ENCODE measurements around the gene ZMYND11. TPM values are rescaled to one million over a fixed set of nuclear protein-coding genes. Genes with fewer than 3 reads are reported as not detected.

ZMYND11 gene
- total RNA-seq, 4 donors from 2014 or later = 127 to 179 (median 154) TPM

DNA sequence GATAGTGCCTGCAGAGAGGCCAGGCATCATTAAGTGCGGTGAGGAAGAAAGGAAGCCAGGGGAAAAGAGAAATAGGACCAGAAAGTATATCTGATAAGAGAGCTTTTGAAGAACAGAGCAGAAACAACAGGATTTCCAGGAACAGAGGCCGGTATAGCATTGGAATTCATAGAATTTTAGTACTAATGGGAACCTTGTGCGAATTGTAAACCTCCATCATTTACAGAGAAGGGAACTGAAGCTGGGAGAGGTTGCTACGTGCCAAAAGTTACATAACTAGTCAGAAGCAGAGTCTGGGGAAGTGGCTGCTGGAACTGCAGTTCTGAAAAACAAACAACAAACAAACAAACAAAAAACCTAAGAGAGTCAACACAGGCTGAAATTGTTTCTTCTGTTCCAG, 5.4 kb upstream of the ZMYND11 start:
- intact Hi-C loops (cut with DNase I) = no loop called here
- no peak overlapping the region for H3K4me3 ChIP-seq (replicated peaks in 1 of 3)

DNA sequence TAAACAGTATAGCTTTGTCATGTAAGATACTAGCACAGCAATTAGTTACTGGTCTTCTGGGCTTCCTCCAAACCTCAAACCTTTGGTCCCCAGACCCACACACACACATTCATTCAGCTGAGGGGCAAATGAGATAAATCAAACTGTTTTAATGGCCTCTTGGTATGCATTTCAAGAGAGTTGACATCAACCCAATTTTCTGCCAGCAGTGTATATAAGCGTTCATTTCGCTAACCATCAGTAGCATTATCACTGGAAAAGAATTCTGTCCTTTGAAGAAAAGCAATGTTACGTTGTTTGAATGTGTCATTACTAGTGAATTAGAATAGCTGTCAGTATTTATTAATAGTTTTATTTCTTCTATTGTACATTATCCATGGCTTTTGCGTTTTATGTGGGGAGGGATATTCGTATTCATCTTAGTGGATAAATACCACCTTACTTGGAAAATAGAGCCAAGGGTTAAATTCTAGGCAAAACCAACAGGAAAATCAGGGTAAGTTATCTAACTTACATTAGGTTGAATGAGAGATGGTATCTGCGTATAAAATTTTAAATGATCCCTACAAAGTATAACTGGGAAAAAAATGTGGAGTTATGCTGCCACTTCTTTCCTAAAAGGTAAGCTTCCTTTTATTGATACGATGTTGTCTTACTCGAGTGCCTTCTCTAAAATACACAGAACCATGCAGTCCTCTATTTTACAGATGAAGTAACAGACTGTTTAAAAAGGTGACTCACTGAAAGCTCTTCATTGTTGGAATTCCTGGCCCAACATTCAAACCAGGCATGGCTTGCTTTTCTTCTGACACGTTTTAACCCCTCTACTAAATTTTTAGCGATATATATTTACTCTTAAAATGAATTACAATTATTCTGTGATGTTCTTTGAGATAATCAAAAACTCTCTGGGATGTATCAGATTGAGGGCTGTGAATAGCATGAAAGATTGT, 2.0 kb upstream of the ZMYND11 start:
- peak; percentile 38 to 43 for DNase-seq
- no peaks in the 10 kb centered on the region for H3K36me3 ChIP-seq
- intact Hi-C loops (cut with DNase I) = no loop called here
- TF ChIP-seq POLR2A (IDR thresholded peaks at IDR 0.05) = peak in 1 of 2 donors; percentile 82
- TF ChIP-seq, protein P1, sequence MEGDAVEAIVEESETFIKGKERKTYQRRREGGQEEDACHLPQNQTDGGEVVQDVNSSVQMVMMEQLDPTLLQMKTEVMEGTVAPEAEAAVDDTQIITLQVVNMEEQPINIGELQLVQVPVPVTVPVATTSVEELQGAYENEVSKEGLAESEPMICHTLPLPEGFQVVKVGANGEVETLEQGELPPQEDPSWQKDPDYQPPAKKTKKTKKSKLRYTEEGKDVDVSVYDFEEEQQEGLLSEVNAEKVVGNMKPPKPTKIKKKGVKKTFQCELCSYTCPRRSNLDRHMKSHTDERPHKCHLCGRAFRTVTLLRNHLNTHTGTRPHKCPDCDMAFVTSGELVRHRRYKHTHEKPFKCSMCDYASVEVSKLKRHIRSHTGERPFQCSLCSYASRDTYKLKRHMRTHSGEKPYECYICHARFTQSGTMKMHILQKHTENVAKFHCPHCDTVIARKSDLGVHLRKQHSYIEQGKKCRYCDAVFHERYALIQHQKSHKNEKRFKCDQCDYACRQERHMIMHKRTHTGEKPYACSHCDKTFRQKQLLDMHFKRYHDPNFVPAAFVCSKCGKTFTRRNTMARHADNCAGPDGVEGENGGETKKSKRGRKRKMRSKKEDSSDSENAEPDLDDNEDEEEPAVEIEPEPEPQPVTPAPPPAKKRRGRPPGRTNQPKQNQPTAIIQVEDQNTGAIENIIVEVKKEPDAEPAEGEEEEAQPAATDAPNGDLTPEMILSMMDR (IDR thresholded peaks at IDR 0.05) = no peak
- H3K27me3 ChIP-seq = no peaks in the 10 kb centered on the region
- peaks cover 30% of the 10 kb centered on the region in 2 donors for H3K4me1 ChIP-seq
- WGBS, 2 donors = 52 to 56% methylated on average over 10 of the region's 10 CpGs
- H3K9me3 ChIP-seq = no peaks in the 10 kb centered on the region
- H3K4me3 ChIP-seq (replicated peaks in 1 of 3) = peak overlapping the region in 2 of 3 donors; percentile 28 to 65
- peak overlapping the region; percentile 98 to 99 (median 99) for H3K27ac ChIP-seq

More for the DNA sequence above, 5.4 kb upstream of the ZMYND11 start:
- DNase-seq = no peak
- Histone ChIP-seq H3K4me1 (peaks cover 19% of the 10 kb centered on the region in 2 donors), H3K36me3 (no peaks in the 10 kb centered on the region), H3K9me3 (no peaks in the 10 kb centered on the region), H3K27me3 (no peaks in the 10 kb centered on the region), H3K27ac (no peak overlapping the region)
- WGBS, 2 donors = 60 to 64% methylated on average over 4 of the region's 4 CpGs
- TF ChIP-seq, protein P1 (IDR thresholded peaks at IDR 0.05) = no peak
- TF ChIP-seq POLR2A (IDR thresholded peaks at IDR 0.05) = no peak

DNA sequence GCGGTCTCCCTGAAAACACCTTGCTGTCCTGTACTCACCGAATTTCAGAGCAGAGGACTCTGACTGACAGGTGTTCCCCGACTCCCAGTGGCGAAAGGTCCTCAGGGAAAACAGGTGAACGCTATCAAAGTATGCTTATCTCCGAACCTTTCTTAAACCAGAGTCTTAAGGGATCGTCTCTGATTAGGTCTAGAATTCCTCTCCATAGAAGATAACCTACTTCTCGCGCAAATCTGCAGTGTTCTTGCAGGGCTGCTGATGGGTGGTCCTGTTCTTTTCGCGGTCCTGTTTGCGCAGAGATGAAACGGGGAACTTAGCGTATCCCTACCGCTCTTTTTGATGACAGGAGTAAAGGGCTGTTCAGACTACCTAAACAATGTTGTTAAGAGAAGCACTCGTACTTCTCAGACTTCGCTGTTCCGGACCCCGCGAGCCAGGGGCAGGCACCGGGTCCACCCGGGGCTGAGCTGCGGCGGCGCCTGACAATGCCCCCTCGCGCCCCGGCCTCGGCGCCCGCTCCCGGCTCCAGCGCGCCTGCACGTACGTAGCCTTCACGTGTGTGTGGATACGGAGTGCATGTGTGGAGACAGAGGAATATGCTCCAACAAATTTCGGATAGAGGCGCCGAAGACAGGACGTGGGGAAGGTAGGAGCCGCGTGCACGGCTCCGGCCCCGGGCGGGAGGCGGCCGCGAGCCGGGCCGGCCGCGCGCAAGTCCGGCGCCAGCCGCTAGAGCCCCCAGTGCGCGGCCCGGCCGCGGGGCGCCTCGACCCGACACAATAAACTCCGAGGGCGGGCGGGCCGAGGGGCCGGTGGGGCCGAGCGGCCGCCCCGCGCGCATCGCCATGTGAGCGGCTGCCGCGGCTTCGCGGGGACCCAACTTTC, 766 bp upstream of the ZMYND11 start:
- no peaks in the 10 kb centered on the region for H3K36me3 ChIP-seq
- TF ChIP-seq POLR2A (IDR thresholded peaks at IDR 0.05) = peak in 1 of 2 donors; percentile 4
- TF ChIP-seq, protein P1 (IDR thresholded peaks at IDR 0.05) = peak in 3 of 6 experiments; percentile 9 to 17 (median 14)
- DNase-seq = peak; percentile 38 to 43
- intact Hi-C loops (cut with DNase I) = no loop called here
- no peaks in the 10 kb centered on the region for H3K9me3 ChIP-seq
- no peaks in the 10 kb centered on the region for H3K27me3 ChIP-seq
- peaks cover 39 to 41% of the 10 kb centered on the region in 2 donors for H3K4me1 ChIP-seq
- peak overlapping the region; percentile 98 to 99 (median 99) for H3K27ac ChIP-seq
- 1% methylated on average over 41 to 63 of the region's 84 CpGs for WGBS, 2 donors
- peak overlapping the region; percentile 41 to 66 (median 65) for H3K4me3 ChIP-seq (replicated peaks in 1 of 3)

DNA sequence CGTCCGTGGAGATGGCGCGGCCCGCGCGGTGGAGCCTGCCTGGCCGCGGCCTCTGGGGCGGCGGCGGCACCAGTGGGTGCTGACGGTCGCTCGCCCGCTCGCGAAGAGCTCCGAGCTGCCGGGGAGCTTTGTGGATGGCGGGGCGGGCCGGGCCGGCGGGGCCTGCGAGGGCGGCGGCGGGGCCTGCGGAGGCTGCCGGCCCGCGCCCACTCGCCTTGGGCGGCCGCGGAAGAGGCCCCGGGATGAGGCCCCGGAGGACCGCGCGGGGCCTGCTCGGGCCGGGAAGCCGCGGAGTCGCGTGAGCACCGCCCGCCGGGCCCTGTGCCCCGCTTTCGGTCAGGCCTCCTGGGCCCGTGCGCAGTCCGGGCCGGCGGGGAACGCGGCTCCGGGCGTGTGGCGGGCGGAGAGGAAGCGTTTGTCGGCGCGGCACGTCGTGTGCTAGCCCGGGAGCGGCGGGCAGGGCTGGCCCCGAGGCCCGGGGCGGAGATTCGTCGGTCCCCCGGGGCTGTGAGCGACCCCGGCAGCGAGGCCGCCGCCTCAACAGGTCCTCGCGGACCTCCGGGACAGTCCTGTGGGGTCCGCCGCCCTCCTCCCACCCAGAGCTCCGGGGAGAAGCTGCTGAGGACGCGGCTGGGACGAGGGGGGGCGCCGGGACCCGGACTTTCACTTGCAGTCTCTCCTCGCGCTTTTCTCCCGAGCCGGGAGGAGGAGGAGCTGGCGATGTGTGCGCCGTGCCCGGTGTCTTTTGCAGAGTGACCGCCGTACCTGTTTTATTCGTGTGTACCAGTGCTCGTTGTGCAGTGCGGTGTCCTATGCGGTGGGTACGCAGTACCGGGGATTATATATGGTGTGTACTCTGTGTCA, 578 bp downstream of the ZMYND11 start:
- H3K4me3 ChIP-seq (replicated peaks in 1 of 3) = peak overlapping the region; percentile 14 to 82 (median 65)

More for the DNA sequence above, 578 bp downstream of the ZMYND11 start:
- H3K27me3 ChIP-seq = no peaks in the 10 kb centered on the region
- H3K36me3 ChIP-seq = no peaks in the 10 kb centered on the region
- TF ChIP-seq POLR2A (IDR thresholded peaks at IDR 0.05) = peak in 1 of 2 donors; percentile 60
- TF ChIP-seq, protein P1 (IDR thresholded peaks at IDR 0.05) = peak in 1 of 6 experiments; percentile 15
- H3K9me3 ChIP-seq = no peaks in the 10 kb centered on the region
- H3K4me1 ChIP-seq = peaks cover 47 to 50% of the 10 kb centered on the region in 2 donors
- intact Hi-C loops (cut with DNase I) = no loop called here
- peak; percentile 80 to 82 for DNase-seq
- H3K27ac ChIP-seq = peak overlapping the region; percentile 98 to 99 (median 99)
- 0 to 1% methylated on average over 10 to 33 of the region's 112 CpGs for WGBS, 2 donors
